HuH-7.5 (cell line): ENCODE results near the gene IFI27.
"Not testable (repeated sequence)": the region's sequence is repeated elsewhere in the genome, so short reads cannot be mapped to it uniquely, and the experiment has no call there.

Experiments used
- DNase-seq: peaks from one replicate; pipeline ENCODE4 v3.0.0; 2011; ENCODE audit warnings: low spot score

The IFI27 gene

GRCh38 chr14:94110552-94111181 is at the start of gene IFI27:
Gene IFI27 (plus strand): TSS chr14:94110736.
- no peak for DNase-seq

- DNase-seq = no peak
Measured at GRCh38 chr14:94062344-94062940, 48.1 kb upstream of the IFI27 start.

GRCh38 chr14:94066089-94066676 is 44.4 kb upstream of the IFI27 start:
- no peak for DNase-seq

- not testable (repeated sequence) for DNase-seq
Measured at GRCh38 chr14:94072076-94072475, 38.5 kb upstream of the IFI27 start.

- no peak for DNase-seq
Measured at GRCh38 chr14:94074534-94074933, 36.0 kb upstream of the IFI27 start.

GRCh38 chr14:94075008-94075407 is 35.5 kb upstream of the IFI27 start:
- DNase-seq = no peak

- no peak for DNase-seq
Measured at GRCh38 chr14:94077111-94077821, 33.3 kb upstream of the IFI27 start.

- no peak for DNase-seq
Measured at GRCh38 chr14:94077823-94078222, 32.7 kb upstream of the IFI27 start.

- peak; percentile 29 for DNase-seq
Measured at GRCh38 chr14:94079891-94080620, 30.5 kb upstream of the IFI27 start.

GRCh38 chr14:94080621-94081385 is 29.7 kb upstream of the IFI27 start, which contains the start of the genes DDX24 and IFI27L1:
Gene DDX24 (minus strand): TSS chr14:94081202. CDS start chr14:94079742, 1,460 bp downstream.
Gene IFI27L1 (plus strand): TSS chr14:94081310. CDS start chr14:94096938, 15,628 bp downstream.
- peak; percentile 87 for DNase-seq

GRCh38 chr14:94081386-94081820 is 29.1 kb upstream of the IFI27 start:
- DNase-seq = no peak

GRCh38 chr14:94087891-94088290 is 22.6 kb upstream of the IFI27 start:
- no peak for DNase-seq

- DNase-seq = no peak
Measured at GRCh38 chr14:94088516-94088915, 22.0 kb upstream of the IFI27 start.

GRCh38 chr14:94089479-94089878 is 21.1 kb upstream of the IFI27 start:
- DNase-seq = no peak

- no peak for DNase-seq
Measured at GRCh38 chr14:94093418-94093817, 17.1 kb upstream of the IFI27 start.

- no peak for DNase-seq
Measured at GRCh38 chr14:94097091-94097490, 13.4 kb upstream of the IFI27 start.

- no peak for DNase-seq
Measured at GRCh38 chr14:94098326-94098992, 12.1 kb upstream of the IFI27 start.

GRCh38 chr14:94099006-94099405 is 11.5 kb upstream of the IFI27 start:
- no peak for DNase-seq

GRCh38 chr14:94100847-94101246 is 9.7 kb upstream of the IFI27 start:
- no peak for DNase-seq

GRCh38 chr14:94101748-94102147 is 8.8 kb upstream of the IFI27 start:
- no peak for DNase-seq
